Gastrocnemius medialis (tissue), 4 donors: ENCODE results near the gene NEK11. TPM values are rescaled to one million over a fixed set of nuclear protein-coding genes. Genes with fewer than 3 reads are reported as not detected.

Source experiments
- ATAC-seq, 2 donors: fragments of 150-250 bp; one replicate each; pipeline ENCODE4 v1.9.1; 2016
- DNase-seq, 2 donors: peaks; one replicate each; pipeline ENCODE4 v3.0.0-alpha.2; 2019
- H3K27ac ChIP-seq, 4 donors: fragments of 200-600 bp; sonication (generic); 1 replicate in 1 of 4; 2 replicates in 3 of 4; pipeline ENCODE4 v1.5.1; 2016 to 2018; ENCODE audit warnings: mild to moderate bottlenecking in 2 of 4, moderate library complexity in 1 of 4
- H3K27me3 ChIP-seq, 3 donors: fragments of 200-600 bp; sonication (generic) in 2 of 3; 1 replicate in 1 of 3; 2 replicates in 2 of 3; pipeline versions ENCODE4 v1.5.1 to v1.6.0; 2016 to 2019; ENCODE audit warnings: mild to moderate bottlenecking in 1 of 3, moderate library complexity in 1 of 3
- H3K36me3 ChIP-seq, 2 donors: fragments of 200-600 bp; sonication (generic) in 1 of 2; one replicate each; pipeline ENCODE4 v1.5.1; 2017 to 2018
- H3K4me1 ChIP-seq, 2 donors: fragments of 200-600 bp; sonication (generic) in 1 of 2; one replicate each; pipeline ENCODE4 v1.5.1; 2016 to 2017; ENCODE audit warnings: mild to moderate bottlenecking in 2 of 2
- H3K4me3 ChIP-seq, 4 donors: fragments of 200-600 bp; sonication (generic) in 3 of 4; 1 replicate in 1 of 4; 2 replicates in 3 of 4; pipeline ENCODE4 v1.5.1; 2016 to 2019; ENCODE audit warnings: mild to moderate bottlenecking in 2 of 4
- H3K9me3 ChIP-seq, 3 donors: fragments of 200-600 bp; sonication (generic) in 2 of 3; 1 replicate in 1 of 3; 2 replicates in 2 of 3; pipeline ENCODE4 v1.5.1; 2016 to 2019
- POLR2A ChIP-seq, 2 donors: fragments of 450-650 bp; IDR thresholded peaks; one replicate each; pipeline ENCODE4 v1.6.1; 2017; ENCODE audit warnings: antibody characterized with exemption in 2 of 2, mild to moderate bottlenecking in 2 of 2, moderate library complexity in 2 of 2
- in situ Hi-C, 4 donors: fragments of 200-750 bp; cut with MboI; loops; one replicate each; pipeline versions ENCODE4 v1.15.0 to v1.8.0; 2017; ENCODE audit warnings: low sequenced_read_pairs in 4 of 4
- intact Hi-C: fragments of 100-400 bp; cut with DNase I; formaldehyde crosslinking; loops from one replicate; pipeline ENCODE4 v1.15.1; 2023; ENCODE audit warnings: low total_unique reads
- total RNA-seq, 4 donors: library from RNA; depleted of rRNA; stranded (reverse); fragments of >200 nt; gene quantifications; one replicate each; pipeline versions ENCODE4 v1.1.0 to v1.2.3, GENCODE V29; 2016
- TF ChIP-seq, protein P1 (sequence below), 5 experiments: fragments of 450-650 bp in 3 of 5; fragments of 200-600 bp in 2 of 5; sonication (generic) in 2 of 5; IDR thresholded peaks in 4 of 5; conservative IDR thresholded peaks in 1 of 5; 1 replicate in 4 of 5; 2 replicates in 1 of 5; pipeline ENCODE4 v1.5.1; 2016 to 2019; ENCODE audit warnings: antibody characterized with exemption in 5 of 5, mild to moderate bottlenecking in 3 of 5, moderate library complexity in 3 of 5

NEK11 gene
- total RNA-seq, 4 donors from 2014 or later: 2.1 to 5.2 (median 2.5) TPM

DNA sequence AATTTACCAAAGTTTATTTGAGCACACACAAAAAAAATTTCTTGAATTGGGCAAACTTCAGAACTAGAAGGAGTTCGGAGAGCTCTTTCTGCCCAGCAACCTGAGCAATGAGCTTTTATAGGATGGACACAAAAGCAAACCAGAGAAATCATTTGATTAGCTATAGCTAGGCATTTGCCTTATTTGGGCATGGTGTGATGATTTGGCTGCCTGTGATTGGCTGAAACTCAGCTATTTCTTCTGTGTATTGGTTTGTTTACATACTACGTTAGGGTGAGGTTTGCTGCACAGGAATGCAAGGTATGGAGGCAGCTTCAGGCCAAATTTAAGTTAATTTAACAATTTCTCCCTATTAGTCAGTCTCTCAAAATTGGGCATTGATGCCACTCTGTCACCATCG is 65.1 kb downstream of the NEK11 start:
- in situ Hi-C loops: no loop called here

DNA sequence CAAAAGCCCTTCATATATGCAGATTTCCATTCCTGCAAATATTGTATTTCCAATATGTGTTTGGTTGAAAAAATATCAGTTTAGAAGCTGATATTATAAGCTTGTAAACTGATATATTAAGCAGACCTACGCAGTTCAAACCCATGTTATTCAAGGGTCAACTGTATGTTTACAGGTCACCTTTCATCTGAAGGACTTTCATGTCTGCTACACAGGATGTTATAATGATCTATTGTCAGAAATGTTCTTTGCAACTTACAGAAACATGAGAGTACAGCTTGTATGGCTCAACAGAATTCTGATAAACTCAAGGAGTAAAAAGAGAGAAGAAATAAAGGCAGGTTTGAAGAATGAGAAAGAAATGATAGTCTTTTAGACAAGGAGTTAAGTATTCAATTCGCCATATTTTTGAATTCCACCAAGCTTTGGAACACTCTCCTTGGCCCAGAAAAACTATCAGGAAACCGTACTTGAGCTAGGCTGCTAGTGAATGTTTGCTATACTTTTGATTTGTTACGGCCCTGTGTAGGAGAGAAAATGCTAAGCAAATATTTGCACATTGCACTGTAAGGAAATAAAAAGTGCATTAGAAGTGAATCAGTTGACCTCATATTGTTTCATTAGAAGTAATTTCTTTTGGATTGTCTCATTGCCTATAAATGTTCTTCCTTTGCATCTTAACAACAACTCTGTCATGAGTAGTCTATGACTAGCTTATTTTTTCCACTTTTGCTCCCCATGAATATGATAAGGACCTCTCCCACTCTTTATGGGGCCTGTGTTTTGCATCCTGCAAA is 81.2 kb downstream of the NEK11 start:
- intact Hi-C loops (no loop called here), in situ Hi-C loops (no loop called here)
- no peak overlapping the region for H3K4me3 ChIP-seq

More for the DNA sequence above, 65.1 kb downstream of the NEK11 start:
- Histone ChIP-seq H3K4me3 (no peak overlapping the region), H3K9me3 (no peaks in the 10 kb centered on the region), H3K27ac (no peak overlapping the region), H3K36me3 (no peaks in the 10 kb centered on the region), H3K4me1 (no peaks in the 10 kb centered on the region), H3K27me3 (no peaks in the 10 kb centered on the region)
- intact Hi-C loops: no loop called here
- TF ChIP-seq, protein P1, sequence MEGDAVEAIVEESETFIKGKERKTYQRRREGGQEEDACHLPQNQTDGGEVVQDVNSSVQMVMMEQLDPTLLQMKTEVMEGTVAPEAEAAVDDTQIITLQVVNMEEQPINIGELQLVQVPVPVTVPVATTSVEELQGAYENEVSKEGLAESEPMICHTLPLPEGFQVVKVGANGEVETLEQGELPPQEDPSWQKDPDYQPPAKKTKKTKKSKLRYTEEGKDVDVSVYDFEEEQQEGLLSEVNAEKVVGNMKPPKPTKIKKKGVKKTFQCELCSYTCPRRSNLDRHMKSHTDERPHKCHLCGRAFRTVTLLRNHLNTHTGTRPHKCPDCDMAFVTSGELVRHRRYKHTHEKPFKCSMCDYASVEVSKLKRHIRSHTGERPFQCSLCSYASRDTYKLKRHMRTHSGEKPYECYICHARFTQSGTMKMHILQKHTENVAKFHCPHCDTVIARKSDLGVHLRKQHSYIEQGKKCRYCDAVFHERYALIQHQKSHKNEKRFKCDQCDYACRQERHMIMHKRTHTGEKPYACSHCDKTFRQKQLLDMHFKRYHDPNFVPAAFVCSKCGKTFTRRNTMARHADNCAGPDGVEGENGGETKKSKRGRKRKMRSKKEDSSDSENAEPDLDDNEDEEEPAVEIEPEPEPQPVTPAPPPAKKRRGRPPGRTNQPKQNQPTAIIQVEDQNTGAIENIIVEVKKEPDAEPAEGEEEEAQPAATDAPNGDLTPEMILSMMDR (IDR thresholded peaks at IDR 0.05 in 4 of 5, conservative IDR thresholded peaks at IDR 0.05 in 1 of 5): no peak
- no peak for TF ChIP-seq POLR2A (IDR thresholded peaks at IDR 0.05)
- ATAC-seq (no peak), DNase-seq (no peak)

DNA sequence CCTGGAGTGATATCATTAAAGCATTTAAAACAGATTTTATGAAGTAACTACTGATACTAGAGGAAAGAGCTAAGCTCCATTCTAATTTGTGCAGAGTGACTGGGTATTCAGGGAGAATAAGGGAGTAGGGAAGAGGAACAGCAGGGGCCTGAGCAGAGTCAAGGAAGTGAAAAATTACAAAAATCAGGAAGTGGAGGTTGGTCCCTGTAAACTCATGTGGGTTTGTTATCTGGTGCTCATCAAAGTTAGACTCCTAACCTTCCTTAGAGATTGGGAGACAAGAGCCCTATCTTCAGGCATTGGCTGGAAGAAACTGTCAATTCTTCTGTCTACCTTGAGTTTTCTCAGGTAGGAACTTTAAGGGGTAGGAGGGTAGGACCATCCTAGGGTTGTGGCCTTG is 82.5 kb downstream of the NEK11 start:
- Histone ChIP-seq H3K4me1 (no peaks in the 10 kb centered on the region), H3K27me3 (no peaks in the 10 kb centered on the region), H3K27ac (no peak overlapping the region), H3K36me3 (no peaks in the 10 kb centered on the region), H3K4me3 (no peak overlapping the region), H3K9me3 (no peaks in the 10 kb centered on the region)
- in situ Hi-C loops: no loop called here
- TF ChIP-seq, protein P1 (IDR thresholded peaks at IDR 0.05 in 4 of 5, conservative IDR thresholded peaks at IDR 0.05 in 1 of 5): no peak
- TF ChIP-seq POLR2A (IDR thresholded peaks at IDR 0.05): no peak
- ATAC-seq (no peak), DNase-seq (no peak)
- intact Hi-C loops: no loop called here

More for the DNA sequence above, 81.2 kb downstream of the NEK11 start:
- no peaks in the 10 kb centered on the region for H3K27me3 ChIP-seq
- no peak overlapping the region for H3K27ac ChIP-seq
- no peaks in the 10 kb centered on the region for H3K36me3 ChIP-seq
- H3K9me3 ChIP-seq: no peaks in the 10 kb centered on the region
- no peak for DNase-seq
- ATAC-seq: no peak
- no peaks in the 10 kb centered on the region for H3K4me1 ChIP-seq
- TF ChIP-seq, protein P1 (IDR thresholded peaks at IDR 0.05 in 4 of 5, conservative IDR thresholded peaks at IDR 0.05 in 1 of 5): no peak
- TF ChIP-seq POLR2A (IDR thresholded peaks at IDR 0.05): no peak

DNA sequence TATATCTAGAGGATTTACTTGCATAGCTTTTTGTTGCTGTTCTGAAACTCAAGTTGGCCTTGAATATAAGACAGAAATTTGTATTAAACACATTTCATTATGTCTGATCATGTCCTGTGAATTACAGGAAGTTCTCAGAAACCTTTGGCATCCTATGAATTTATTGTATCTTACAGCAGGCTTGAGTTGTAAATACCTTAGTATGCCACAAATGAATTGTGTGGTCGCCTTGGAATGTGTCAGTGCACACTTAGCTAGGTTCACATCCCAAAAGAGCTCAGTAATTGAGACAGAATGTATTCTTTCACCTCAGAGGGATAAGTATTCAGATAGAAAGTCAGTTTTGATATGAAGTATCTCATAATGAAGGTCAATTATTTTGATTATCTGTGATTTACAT is 83.4 kb downstream of the NEK11 start:
- TF ChIP-seq POLR2A (IDR thresholded peaks at IDR 0.05): no peak
- TF ChIP-seq, protein P1 (IDR thresholded peaks at IDR 0.05 in 4 of 5, conservative IDR thresholded peaks at IDR 0.05 in 1 of 5): no peak
- ATAC-seq: no peak
- intact Hi-C loops: no loop called here

More for the DNA sequence above, 83.4 kb downstream of the NEK11 start:
- H3K4me1 ChIP-seq: no peaks in the 10 kb centered on the region
- no peaks in the 10 kb centered on the region for H3K27me3 ChIP-seq
- H3K27ac ChIP-seq: no peak overlapping the region
- no peaks in the 10 kb centered on the region for H3K36me3 ChIP-seq
- no peaks in the 10 kb centered on the region for H3K9me3 ChIP-seq
- in situ Hi-C loops: no loop called here
- no peak for DNase-seq
- H3K4me3 ChIP-seq: no peak overlapping the region
